ENCODE data around the gene MXRA7.
A peak's percentile ranks its signal among the peaks of the same experiment; 100 is the strongest.

The MXRA7 gene

DNA sequence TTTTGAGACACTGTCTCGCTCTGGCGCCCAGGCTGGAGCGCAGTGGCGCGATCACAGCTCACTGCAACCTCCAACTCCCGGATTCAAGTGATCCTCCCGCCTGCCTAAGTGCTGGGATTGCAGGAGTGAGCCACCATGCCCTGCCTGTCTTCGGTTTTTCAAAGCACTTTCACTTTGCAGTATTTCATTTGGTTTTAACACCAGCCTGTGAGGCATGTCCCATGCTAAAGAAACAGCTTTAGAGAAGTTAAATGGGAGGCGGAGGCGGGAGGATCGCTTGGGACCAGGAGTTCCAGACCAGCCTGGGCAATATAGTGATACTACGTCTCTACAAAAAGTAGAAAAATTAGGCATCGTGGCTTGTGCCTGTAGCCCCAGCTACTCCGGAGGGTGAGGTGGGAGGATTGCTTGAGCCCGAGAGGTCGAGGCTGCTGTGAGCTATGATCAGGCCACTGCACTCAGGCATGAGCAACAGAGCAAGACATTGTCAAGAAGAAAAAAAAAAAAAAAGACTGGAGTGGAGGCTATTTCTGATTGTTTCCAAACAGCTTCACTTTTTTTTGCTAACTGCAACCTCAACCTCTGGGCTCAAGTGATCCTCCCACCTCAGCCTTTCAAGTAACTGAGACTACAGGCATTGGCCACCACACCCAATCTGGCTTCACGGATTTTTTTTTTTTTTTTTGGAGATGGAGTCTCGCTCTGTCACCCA is 17.1 kb upstream of the MXRA7 start (continued):
- TF ChIP-seq, protein P1, sequence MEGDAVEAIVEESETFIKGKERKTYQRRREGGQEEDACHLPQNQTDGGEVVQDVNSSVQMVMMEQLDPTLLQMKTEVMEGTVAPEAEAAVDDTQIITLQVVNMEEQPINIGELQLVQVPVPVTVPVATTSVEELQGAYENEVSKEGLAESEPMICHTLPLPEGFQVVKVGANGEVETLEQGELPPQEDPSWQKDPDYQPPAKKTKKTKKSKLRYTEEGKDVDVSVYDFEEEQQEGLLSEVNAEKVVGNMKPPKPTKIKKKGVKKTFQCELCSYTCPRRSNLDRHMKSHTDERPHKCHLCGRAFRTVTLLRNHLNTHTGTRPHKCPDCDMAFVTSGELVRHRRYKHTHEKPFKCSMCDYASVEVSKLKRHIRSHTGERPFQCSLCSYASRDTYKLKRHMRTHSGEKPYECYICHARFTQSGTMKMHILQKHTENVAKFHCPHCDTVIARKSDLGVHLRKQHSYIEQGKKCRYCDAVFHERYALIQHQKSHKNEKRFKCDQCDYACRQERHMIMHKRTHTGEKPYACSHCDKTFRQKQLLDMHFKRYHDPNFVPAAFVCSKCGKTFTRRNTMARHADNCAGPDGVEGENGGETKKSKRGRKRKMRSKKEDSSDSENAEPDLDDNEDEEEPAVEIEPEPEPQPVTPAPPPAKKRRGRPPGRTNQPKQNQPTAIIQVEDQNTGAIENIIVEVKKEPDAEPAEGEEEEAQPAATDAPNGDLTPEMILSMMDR (tag by site-specific recombination; IDR thresholded peaks at IDR 0.05), result no peak
- no peak for TF ChIP-seq ZNF529 (tag by site-specific recombination; IDR thresholded peaks at IDR 0.05; ENCODE audit: insufficient replicate concordance)
- TF ChIP-seq ZNF76 (tag by site-specific recombination; IDR thresholded peaks at IDR 0.05; ENCODE audit: borderline replicate concordance, low read depth), result no peak
- TF ChIP-seq, protein P2, sequence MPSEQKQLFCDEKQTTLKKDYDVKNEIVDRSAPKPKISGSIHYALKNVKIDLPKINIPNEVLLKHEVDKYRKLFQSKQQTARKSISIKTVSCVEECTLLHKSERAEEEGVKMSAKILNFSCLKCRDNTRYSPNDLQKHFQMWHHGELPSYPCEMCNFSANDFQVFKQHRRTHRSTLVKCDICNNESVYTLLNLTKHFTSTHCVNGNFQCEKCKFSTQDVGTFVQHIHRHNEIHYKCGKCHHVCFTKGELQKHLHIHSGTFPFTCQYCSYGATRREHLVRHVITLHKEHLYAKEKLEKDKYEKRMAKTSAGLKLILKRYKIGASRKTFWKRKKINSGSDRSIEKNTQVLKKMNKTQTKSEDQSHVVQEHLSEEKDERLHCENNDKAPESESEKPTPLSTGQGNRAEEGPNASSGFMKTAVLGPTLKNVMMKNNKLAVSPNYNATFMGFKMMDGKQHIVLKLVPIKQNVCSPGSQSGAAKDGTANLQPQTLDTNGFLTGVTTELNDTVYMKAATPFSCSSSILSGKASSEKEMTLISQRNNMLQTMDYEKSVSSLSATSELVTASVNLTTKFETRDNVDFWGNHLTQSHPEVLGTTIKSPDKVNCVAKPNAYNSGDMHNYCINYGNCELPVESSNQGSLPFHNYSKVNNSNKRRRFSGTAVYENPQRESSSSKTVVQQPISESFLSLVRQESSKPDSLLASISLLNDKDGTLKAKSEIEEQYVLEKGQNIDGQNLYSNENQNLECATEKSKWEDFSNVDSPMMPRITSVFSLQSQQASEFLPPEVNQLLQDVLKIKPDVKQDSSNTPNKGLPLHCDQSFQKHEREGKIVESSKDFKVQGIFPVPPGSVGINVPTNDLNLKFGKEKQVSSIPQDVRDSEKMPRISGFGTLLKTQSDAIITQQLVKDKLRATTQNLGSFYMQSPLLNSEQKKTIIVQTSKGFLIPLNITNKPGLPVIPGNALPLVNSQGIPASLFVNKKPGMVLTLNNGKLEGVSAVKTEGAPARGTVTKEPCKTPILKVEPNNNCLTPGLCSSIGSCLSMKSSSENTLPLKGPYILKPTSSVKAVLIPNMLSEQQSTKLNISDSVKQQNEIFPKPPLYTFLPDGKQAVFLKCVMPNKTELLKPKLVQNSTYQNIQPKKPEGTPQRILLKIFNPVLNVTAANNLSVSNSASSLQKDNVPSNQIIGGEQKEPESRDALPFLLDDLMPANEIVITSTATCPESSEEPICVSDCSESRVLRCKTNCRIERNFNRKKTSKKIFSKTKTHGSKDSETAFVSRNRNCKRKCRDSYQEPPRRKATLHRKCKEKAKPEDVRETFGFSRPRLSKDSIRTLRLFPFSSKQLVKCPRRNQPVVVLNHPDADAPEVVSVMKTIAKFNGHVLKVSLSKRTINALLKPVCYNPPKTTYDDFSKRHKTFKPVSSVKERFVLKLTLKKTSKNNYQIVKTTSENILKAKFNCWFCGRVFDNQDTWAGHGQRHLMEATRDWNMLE (tag by site-specific recombination; conservative IDR thresholded peaks at IDR 0.05; ENCODE audit: low read depth), result no peak
- TF ChIP-seq GFI1B (tag by site-specific recombination; IDR thresholded peaks at IDR 0.05), result peak; percentile 79; the same call in 1 of the 2 replicates
- TF ChIP-seq ZNF629 (tag by site-specific recombination; IDR thresholded peaks at IDR 0.05), result no peak
- peak; percentile 83 for TF ChIP-seq ZNF394 (tag by site-specific recombination; IDR thresholded peaks at IDR 0.05; ENCODE audit: borderline replicate concordance)
- peak; percentile 42; the same call in 1 of the 2 replicates for TF ChIP-seq ZBTB8A (tag by site-specific recombination; IDR thresholded peaks at IDR 0.05)
- TF ChIP-seq KLF1 (tag by site-specific recombination; IDR thresholded peaks at IDR 0.05), result peak; percentile 37

DNA sequence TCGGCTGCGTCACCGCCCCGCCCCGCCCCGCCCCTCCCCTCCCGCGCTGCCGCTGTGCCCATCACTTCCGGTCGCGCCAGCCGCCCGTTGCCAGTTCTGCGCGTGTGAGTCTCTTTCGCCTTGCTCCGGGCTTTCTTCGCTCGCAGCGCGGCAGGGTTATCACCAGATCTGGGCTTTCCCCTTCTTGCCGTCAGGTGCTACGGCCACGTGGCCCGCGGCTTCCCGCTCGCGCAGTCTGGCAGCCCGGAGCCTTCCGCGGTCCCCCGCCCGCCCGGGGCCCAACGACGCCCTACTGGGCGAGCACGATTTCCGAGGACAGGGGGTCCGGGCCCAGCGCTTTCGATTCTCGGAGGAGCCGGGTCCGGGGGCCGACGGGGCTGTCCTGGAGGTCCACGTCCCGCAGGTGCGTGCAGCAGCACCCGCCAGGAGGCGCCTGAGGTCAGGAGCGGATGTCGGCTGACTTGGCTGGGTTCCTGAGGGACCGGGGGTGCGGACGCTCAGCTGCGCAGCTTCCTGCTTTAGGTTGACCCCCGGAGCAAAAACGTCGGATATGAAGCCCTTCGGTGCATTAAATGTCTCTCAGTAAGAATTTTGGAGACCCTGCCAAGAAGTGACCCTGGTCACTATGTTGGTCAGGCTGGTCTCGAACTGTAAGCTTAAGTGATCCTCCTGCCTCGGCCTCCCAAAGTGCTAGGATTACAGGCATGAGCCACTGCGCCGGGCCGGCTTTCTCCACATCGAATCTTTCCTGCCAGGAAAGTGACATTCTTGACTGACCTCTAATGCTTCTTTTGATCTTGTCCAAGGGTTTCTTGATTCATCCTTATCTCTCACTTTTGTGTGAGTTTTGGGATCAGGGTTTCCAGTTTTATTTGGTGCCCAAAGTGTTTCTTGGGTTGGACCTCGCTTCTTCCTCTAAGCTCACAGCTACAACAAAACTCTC is 16.3 kb upstream of the MXRA7 start, which contains the start of gene METTL23:
TSS of gene METTL23 (plus strand) at position 64 of the 943 bp plus-strand sequence. CDS start 2,872 bp downstream, outside the sequence.
- Histone ChIP-seq H3K4me3 (ENCODE audit: low read depth, low read length) (peak within 1 kb of the TSS; percentile 93), H3K9me3 (ENCODE audit: control insufficient read depth, insufficient read depth, low read depth, low read length) (no peaks in the 10 kb centered on the region), H3K4me1 (ENCODE audit: control insufficient read depth, insufficient read depth, low read length) (peaks cover 7% of the 10 kb centered on the region), H3K27ac (ENCODE audit: extremely low read depth, low read depth, low read length) (peak within 1 kb of the TSS; percentile 97), H3K36me3 (ENCODE audit: control insufficient read depth in 2 of 2, insufficient read depth in 1 of 2, low read length in 2 of 2) (peaks cover 37 to 52% of the 10 kb centered on the region in 2 experiments)
- ChIA-PET CTCF (interaction anchor here (0.6 to 8.7 kb wide), 10 partner anchors 8 to 527 kb away, joined by 3 to 68 read pairs (median 5); partner anchors contain the start of genes MGAT5B and MXRA7), POLR2A (interaction anchor here (0.5 to 4.6 kb wide), 17 partner anchors 9 to 170 kb away, joined by 3 to 68 read pairs (median 4); partner anchors contain the start of genes MFSD11 and SRSF2)
- no peak for TF ChIP-seq ZNF23 (tag by site-specific recombination; IDR thresholded peaks at IDR 0.05; ENCODE audit: borderline replicate concordance)
- TF ChIP-seq, protein P3, sequence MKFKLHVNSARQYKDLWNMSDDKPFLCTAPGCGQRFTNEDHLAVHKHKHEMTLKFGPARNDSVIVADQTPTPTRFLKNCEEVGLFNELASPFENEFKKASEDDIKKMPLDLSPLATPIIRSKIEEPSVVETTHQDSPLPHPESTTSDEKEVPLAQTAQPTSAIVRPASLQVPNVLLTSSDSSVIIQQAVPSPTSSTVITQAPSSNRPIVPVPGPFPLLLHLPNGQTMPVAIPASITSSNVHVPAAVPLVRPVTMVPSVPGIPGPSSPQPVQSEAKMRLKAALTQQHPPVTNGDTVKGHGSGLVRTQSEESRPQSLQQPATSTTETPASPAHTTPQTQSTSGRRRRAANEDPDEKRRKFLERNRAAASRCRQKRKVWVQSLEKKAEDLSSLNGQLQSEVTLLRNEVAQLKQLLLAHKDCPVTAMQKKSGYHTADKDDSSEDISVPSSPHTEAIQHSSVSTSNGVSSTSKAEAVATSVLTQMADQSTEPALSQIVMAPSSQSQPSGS (tag by site-specific recombination; IDR thresholded peaks at IDR 0.05; ENCODE audit: low read depth), result no peak
- TF ChIP-seq SP3 (tag by site-specific recombination; IDR thresholded peaks at IDR 0.05), result no peak; the same call in none of the 2 replicates
- TF ChIP-seq GLIS2 (tag by site-specific recombination; IDR thresholded peaks at IDR 0.05), result 0 out of 2 replicates have a peak, but pooled peaks have one; percentile 69
- TF ChIP-seq KLF16 (tag by site-specific recombination; IDR thresholded peaks at IDR 0.05), result peak; percentile 14; the same call in 1 of the 2 replicates
- TF ChIP-seq BCL11B (tag by site-specific recombination; IDR thresholded peaks at IDR 0.05; ENCODE audit: low read depth), result peak; percentile 49; the same call in 1 of the 2 replicates
- TF ChIP-seq ZNF596 (tag by site-specific recombination; IDR thresholded peaks at IDR 0.05), result no peak
- no peak for TF ChIP-seq KLF7 (tag by site-specific recombination; IDR thresholded peaks at IDR 0.05; ENCODE audit: borderline replicate concordance)
- TF ChIP-seq ZNF629 (tag by site-specific recombination; IDR thresholded peaks at IDR 0.05), result peak; percentile 61; the same call in 1 of the 2 replicates
- no peak for TF ChIP-seq ZNF146 (tag by site-specific recombination; IDR thresholded peaks at IDR 0.05)
- peak; percentile 45; the same call in 1 of the 2 replicates for TF ChIP-seq ZNF843 (tag by site-specific recombination; IDR thresholded peaks at IDR 0.05)
- TF ChIP-seq, protein P4, sequence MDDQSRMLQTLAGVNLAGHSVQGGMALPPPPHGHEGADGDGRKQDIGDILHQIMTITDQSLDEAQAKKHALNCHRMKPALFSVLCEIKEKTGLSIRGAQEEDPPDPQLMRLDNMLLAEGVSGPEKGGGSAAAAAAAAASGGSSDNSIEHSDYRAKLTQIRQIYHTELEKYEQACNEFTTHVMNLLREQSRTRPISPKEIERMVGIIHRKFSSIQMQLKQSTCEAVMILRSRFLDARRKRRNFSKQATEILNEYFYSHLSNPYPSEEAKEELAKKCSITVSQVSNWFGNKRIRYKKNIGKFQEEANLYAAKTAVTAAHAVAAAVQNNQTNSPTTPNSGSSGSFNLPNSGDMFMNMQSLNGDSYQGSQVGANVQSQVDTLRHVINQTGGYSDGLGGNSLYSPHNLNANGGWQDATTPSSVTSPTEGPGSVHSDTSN (CRISPR knock-in tag; IDR thresholded peaks at IDR 0.05), result peak; percentile 63; the same call in 1 of the 2 replicates
- peak; percentile 57; the same call in 1 of the 2 replicates for TF ChIP-seq ZNF184 (tag by site-specific recombination; IDR thresholded peaks at IDR 0.05)
- TF ChIP-seq ZNF221 (tag by site-specific recombination; IDR thresholded peaks at IDR 0.05; ENCODE audit: borderline replicate concordance), result no peak
- TF ChIP-seq ZIC2 (tag by site-specific recombination; IDR thresholded peaks at IDR 0.05), result peak; percentile 86
- no peak for TF ChIP-seq ZNF621 (tag by site-specific recombination; IDR thresholded peaks at IDR 0.05)

All from HEK293 (cell line).